A204.1 (cell line): ENCODE measurements around the gene CMYA5.
"Not testable (repeated sequence)": the region's sequence is repeated elsewhere in the genome, so short reads cannot be mapped to it uniquely, and the experiment has no call there.

ENCODE experiments used
- FAIRE-seq: peaks from 2 replicates; lab custom pipeline; 2012; peaks lifted over from hg19 to GRCh38; lab: Jason Lieb, UNC

The CMYA5 gene

DNA sequence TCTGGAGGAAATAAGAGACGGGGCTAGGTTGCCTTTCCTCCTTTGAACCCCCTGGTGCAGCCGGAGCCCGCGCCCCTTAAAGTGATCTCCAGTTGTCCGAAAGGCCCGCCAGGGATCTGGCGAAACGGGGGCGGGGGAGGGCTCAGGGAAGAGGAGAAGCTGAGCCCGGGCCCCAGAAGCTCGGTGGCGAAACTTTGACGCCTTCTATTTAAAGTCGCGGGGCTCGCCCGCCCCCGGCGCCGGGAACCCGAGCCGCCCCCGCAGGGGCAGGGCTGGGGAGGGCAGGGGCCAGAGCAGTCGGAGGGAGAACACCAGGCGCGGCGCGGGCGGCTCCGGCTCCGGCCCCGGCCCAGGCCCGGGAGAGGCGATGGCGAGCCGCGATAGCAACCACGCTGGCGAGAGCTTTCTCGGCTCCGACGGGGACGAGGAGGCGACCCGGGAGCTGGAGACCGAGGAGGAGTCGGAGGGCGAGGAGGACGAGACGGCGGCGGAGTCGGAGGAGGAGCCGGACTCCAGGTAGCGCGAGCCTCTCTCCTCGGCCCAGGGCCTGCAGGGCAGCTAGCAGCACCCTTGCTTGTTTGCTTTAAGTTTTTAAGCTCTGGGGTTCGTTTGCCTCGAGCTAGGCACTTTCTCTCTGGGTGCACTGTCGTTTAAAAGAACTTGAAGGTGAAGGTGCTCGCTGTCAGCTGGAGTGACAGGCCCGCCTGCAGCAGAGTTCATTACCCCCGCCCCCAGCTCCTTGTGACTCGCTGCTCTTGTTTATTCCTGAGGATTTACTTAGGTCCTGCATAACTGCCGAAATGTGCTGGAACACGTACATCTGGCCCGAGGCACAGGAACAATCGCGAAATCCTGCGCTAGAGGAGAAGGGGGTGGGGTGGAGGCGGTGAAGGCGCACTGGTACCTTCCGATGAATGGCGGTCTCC lies at the start of gene CMYA5:
CMYA5 (plus strand) TSS at position 296 of the 926 bp plus-strand sequence; CDS start at position 368, 72 bp downstream.
- no peak for FAIRE-seq

DNA sequence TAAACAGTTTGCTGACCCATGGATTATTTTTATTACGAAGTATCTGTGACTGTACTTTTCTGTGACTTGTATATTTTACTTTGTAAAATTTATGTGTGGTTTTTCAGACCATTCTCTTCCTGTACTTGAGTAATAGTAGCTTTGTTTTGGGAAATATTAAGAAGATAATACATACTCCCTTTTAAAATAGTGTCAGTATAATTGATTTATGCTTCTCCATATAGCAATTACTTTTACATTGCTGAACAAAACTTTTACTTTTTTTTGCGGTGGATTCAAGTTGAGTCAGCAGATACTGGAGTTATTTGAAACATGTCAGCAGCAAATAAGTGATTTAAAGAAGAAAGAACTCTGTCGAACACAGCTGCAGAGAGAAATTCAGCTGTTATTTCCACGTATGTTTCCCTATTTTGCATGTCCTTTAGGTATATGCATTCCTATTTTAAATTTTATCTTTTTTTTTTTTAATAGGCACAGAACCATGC lies 49.0 kb upstream of the CMYA5 start:
- no peak for FAIRE-seq

DNA sequence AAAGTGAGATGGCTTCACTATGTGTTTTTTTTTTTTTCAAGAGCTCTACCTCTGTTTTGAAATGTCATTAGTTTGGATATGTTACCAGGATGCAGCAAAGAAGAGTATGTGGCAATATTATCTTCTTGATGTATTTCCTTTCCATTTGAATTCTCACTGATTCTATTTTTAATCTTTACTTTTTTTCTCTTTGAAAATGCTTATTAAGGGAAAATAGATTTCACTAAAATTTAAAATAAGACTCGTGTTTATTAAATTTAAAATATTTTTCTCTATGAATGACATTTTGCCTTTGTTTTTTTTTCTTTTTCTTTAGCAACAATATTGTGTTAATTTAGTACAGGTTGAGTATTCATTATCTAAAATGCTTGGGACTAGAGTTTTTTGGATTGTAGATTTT lies 48.2 kb upstream of the CMYA5 start:
- peak; percentile 79 for FAIRE-seq

DNA sequence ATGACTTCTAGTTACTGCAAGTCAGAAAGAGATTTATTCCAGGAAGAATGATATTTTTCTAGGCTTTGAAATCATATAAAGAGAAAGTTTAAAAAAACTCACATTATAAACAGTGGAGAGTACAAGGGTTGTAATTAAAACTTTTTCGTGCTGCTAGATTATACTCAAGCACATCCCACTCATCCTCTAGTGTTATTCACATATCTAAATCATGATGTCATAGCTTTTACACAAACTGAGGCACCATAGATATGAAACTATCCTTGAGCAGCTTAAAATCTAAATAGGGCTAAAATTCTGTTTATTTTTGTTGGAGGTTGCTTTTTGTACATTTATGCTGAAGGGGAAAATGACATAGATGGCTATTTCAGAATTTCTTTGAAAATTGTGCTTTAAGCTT lies 47.4 kb upstream of the CMYA5 start:
- FAIRE-seq, result no peak

DNA sequence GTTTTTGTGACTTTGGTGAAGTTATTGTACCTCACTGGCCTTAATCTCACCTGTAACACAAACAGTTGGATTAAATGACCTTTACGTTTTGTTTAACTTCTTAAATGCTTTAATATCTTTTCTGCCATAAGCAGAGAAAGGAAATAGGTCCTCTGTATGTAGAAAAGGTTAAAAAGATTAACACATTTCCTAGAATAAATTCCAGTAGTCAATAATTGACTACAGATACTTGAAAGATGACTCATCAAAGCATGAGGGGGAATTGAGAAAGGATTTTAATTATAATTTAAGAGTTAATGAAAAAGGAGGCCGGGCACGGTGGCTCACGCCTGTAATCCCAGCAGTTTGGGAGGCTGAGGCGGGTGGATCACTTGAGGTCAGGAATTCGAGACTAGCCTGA lies 35.8 kb upstream of the CMYA5 start:
- FAIRE-seq, result no peak

DNA sequence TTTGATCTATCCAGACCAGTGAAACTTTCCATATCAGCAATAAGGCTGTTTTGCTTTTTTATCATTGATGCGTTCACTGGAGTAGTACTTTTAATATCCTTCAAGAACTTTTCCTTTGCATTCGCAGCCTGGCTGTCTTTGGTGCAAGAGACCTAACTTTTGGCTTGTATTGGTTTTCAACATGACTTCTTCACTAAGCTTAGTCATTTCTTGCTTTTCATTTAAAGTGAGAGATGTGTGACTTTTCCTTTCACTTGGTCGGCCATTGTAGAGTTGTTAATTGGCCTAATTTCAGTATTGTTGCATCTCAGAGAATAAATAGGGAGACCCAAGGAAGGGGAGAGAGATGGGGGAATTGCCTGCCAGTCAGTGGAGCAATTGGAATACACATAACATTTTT lies 26.4 kb upstream of the CMYA5 start:
- FAIRE-seq, result no peak

DNA sequence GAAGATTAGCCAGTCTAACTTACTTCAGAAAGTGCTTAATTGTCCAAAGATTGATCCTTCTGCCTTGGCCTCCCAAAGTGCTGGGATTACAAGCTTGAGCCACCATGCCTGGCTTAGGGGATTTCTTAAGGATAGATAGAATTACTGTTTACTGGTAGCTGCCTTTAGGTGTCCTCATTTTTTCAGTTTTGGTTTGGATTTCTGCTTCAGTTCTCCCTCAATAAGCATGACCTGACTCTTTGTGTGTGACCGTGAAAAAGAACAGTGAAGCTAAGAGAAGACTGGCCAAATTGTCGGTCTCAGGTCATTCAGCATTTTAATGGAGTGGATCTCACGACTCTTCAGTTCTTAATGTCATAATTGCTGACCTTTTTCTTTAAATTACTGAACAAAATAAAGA lies 22.9 kb upstream of the CMYA5 start:
- no peak for FAIRE-seq

DNA sequence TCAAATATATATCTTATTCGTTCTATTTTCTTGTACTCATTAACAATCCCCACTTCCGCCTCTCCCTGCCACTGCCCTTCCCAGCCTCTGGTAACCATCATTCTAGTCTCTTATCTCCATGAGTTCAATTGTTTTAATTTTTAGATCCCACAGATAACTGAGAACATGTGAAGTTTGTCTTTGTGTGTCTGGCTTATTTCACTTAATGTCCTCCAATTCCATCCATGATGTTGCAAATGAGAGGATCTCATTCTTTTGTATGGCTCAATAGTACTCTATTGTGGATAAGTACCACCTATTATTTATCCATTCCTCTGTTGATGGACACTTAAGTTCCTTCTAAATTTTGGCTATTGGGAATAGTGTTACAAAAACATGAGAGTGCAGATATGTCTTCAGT lies 17.2 kb upstream of the CMYA5 start:
- no peak for FAIRE-seq

DNA sequence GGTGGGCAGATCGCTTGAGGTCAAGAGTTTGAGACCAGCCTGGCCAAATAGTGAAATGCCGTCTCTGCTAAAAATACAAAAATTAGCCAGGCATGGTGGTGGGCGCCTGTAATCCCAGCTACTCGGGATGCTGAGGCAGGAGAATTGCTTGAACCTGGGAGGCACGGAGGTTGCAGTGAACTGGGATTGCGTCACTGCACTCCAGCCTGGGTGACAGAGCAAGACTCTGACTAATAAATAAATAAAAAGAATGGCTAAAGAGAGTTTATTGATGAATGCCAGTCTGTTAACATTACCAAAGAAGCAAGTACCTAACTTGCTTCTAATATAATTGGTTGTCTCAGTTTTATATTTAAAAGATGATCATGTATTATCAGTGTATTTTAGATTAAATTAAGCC lies 13.3 kb upstream of the CMYA5 start:
- not testable (repeated sequence) for FAIRE-seq

DNA sequence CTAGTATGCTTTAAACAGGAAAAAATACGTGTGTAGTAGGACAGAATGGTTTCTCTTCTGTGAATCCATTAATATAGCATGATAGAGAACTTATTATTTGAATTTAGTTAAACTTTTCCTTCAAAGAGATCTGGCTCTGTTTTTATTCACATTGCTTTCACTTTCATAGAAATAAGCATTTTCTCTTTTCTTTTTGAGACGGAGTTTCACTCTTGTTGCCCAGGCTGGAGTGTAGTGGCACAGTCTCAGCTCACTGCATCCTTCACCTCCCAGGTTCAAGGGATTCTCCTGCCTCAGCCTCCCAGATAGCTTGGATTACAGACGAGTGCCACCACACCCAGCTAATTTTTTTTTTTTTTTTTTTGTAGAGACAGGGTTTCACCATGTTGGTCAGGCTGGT lies 7.5 kb upstream of the CMYA5 start:
- FAIRE-seq, result not testable (repeated sequence)

DNA sequence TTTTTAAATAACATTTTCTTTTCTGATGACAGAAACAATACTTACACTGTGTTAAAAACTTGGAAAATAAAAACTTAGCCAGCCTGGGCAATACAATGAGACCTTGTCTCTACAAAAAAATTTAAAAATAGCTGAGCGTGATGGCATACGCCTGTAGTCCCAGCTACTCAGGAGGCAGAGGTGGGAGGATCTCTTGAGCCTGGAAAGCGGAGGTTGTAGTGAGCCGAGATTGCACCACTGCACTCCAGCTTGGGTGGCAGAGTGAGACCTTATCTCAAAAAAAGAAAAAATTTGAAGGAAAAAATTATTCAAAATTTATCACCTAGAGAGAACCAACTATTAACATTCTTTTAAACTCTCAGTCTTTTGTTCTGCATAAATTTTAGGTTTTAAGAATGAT lies 4.9 kb upstream of the CMYA5 start:
- no peak for FAIRE-seq

DNA sequence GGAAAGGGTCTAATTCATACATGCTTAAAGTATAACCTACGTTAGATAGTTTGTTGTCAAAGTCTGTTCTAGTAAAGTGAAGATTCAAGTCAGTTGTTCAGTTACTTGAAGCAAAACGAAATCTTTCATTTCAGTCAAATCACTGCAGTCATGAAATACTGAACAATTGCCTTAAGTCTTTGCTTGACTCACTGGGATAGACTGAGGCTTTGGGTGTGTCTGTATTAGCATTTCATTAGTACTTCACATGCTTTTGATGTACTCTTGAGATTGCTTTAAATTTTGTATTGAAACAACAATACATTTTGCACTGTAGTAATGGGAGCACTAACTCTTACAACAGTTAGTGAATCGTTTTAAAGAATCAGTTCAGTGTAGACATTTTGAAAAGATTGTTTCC lies 4.0 kb upstream of the CMYA5 start:
- no peak for FAIRE-seq

DNA sequence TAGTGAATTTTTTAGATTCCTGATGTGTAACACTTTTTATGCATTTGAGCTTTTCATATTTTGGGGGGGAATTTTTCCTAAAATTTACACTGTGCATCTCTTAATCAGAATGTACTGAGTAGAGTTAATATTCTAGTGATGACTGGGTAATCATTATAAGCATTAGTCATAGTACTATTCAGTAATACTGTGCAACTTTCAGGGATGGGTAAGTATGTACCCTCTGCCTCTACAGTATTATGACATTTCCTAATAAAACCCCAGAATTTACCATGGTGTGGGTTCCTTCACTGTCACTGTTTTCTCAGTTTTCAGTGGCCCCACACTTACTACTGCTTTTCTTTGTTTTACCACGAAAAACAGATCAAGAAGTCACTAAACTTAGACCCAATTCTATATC lies 2.8 kb upstream of the CMYA5 start:
- no peak for FAIRE-seq

DNA sequence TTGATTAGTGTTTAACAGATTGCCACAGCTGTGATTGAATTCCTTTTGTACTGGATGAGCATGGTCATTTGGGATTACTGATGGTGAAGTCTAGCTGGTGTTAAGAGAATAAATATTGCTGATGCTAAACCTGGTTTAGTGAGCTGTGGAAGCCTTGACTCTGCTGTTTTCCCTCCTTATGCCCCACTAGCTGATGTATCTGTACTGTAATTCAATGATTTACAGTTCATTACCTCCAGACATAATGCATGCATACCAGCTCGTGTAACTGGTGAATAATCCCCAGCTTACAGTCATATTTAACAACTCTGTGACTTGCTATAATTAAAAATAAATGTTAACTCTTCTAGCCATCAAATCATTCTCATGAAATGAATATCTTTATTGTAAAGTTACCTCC lies 1.7 kb upstream of the CMYA5 start:
- FAIRE-seq, result no peak

DNA sequence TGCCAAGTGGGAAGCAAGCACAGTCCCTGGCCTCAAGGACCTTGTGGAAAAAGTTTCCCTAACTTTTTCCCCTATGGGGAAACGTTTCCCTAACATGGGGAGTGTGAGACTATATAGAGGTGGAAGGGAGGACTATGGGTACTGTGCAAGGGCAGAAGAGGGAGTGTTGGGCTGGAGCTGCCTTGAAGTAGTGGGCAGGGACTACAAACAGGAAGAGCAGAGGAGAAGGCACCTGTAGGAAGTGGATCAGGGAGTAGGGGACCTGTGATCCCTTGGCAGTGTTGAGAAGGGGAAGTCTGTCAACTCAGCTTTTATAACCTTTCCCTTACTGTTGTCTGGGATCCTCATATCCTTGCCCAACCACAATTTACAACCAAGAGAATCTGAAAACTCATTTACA lies 1.4 kb downstream of the CMYA5 start:
- no peak for FAIRE-seq

DNA sequence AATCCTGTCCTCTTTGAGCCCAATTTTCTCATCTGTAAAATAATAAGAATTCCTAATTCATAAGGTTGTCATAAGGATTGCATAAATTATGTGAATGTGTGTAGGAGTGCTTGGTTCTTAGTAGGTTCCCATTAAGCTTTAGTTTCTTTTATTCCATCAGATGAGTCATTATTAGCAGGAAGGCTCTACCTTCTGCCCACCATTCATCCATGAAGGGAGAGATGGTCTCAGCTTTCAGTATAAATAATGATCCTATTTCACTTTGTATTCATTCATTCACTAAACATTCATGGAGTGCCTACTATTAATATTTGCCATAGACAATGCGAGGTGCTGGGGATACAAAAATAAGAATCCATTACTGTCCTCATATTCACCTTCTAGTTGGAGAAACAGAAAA lies 3.0 kb downstream of the CMYA5 start:
- FAIRE-seq, result no peak

DNA sequence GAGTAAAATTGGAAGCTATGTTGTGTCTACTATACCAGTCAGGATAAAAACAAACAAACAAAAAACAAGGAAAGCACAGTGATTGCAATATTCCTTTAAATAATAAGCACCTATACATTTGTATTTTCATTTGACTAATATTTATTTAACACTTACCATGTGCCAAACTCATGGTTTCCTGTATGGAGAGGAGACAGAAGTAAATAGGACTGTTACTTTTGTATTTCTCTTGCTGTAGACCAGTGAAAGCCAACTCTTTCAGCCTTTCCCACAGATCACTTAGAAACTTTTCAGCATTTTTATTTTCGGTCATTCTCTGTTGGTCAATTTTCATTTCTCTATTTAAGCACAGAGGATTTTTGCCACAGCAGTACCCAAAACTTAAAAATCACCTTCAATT lies 4.5 kb downstream of the CMYA5 start:
- FAIRE-seq, result no peak

DNA sequence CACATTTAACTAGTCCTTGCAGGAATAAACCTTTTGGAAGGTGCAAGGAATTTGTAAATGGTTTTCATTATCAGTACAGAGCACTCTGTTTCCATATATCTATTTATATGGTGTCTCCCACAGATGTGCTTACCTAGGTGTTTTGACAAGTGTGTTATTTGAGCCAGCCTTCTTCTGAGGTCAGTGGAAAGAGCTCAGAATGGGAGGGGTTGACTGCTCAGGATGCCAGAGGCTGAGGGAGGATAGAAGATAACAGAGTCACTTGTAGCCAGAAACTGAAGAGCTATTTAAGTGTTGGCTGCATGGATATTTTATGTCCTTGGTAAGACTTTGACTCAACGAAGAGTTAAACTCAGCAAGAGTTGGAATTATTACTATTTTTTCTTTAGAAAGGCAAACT lies 5.0 kb downstream of the CMYA5 start:
- no peak for FAIRE-seq

DNA sequence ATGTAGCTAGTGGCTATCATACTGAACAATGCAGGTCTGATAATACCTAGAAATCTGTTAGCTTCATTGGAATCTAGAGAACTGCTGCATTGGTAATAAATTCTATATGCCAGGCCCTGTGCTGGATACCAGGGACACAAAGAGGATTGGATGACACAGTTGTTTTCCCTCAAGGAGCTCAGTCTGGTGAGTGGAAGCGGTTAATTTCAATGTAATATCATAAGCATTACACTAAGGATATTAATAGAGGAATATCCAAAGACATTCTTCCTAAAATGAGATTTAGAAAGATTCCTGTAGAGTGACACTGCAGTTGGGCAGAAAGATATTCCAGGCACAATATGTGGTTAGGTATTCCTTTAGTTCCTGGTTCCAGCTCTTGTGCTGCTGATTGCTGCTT lies 5.9 kb downstream of the CMYA5 start:
- FAIRE-seq, result no peak

DNA sequence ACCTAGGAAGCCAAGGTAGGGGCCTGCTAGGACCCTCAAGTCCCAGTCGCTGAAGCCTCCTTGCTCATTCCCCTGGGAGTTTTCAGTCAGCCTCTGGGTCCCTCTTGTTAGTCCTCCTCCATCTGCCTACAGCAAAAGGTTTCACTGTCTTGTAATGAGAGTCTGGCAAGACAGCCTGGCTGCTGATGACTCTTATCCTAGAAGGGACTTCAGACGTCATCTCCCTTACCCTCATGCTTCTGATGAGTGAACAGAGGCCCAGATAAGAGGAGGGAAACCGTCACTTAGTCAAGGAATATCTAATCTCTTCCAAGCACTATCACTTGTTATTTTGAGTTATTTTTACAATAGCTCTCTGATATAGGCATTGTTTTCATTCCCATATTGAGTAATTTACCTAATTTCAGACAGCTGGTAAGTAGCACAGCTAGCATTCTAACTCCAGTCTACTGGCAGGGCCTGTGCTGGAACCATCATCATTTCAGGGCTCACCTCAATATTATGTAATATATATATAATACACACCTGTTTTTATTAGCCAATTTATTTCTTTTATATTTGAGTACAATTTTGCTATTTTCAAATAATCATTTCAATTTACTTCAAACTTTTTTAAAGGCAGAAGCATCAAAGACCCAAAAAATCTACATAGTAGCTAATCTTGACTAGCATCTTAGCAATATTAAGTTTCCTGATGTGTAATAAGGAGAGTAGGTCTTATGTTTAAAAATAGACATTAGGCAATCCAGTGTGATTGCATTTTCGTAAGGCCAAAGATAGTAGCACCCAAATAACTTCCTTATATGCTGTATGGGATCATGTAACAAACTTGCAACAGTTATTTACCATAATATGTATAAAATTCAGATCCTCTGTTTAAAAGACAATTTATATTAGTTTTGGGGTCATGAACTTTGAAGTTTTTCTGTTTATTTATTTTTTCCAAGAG lies 7.9 kb downstream of the CMYA5 start:
- no peak for FAIRE-seq

DNA sequence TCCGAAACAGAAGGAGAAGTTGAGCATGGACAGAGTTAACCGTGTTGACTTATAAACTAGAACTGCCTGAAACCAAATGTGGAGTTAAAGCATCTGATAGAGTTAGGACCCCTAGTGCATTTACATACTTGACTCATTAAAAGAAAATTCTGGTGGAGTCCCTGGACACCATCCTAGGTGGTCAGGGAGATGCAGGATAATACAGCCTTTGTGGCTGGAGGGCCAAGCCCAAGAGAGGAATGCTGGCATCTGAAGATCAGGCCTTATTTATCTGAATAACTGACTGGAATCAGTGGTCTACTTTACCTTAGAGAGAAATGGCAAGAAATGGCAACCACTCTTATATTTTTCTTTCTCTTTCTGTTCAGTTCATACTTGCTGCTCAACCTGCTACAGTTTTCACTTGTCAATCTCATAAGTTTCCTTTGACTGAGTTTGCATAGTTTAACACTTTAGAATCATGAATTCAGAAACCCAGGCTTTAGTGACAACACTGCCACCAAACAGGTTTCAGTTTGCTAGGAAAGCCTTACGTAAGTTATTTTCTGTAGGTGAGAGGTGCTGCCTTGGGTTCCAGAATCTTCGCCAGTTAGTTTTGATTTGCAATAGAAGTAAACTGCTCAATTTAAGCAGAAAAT lies 10.2 kb downstream of the CMYA5 start:
- no peak for FAIRE-seq

DNA sequence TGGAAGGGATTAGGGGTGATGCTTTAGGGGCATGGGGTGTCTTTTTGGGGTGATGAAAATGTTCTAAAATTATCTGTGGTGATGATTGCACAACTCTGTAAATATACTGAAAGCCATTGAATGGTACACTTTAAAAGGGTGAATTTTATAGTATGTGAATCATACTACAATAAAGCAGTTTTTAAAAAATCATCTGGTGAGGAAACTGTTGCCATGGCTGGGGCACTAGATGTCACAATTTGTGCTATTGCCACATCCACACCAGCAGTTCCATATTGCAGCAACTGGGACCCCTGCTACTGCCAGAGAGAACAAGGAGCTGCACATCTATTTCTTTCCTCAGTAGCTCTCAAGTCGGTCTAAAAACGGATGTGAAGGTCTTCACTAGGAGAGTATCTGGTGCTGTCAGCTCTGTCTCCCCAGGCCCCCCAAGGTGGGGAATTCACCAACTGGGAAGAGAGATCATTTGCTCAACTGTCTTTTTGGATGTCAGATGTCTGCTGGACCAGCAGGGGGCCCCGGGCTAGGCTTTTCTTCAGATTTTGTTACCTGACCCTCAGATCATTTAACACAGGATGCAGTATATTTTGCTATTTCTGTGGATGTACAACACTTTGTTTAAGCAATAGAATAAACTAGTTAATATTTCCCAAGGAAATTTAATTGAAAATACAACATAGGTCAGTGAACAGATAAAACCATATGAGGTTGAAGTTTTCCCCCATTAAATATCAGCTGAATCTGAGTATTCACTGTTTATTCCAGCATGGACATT lies 13.2 kb downstream of the CMYA5 start:
- no peak for FAIRE-seq
